Measurements from ENCODE around the gene STX18. TPM values are rescaled to one million over a fixed set of nuclear protein-coding genes. Genes with fewer than 3 reads are reported as not detected.

STX18 gene
- total RNA-seq, 2 donors from 2014 or later: 19.1 to 26.9 TPM

- H3K27ac Mint-ChIP-seq: no peak overlapping the region
- peak; percentile 75 for ATAC-seq (replicated peaks)
- peaks cover 5% of the 10 kb centered on the region for H3K4me1 Mint-ChIP-seq
- no peaks in the 10 kb centered on the region for H3K27me3 Mint-ChIP-seq
- peak overlapping the region; percentile 87 for H3K4me3 Mint-ChIP-seq
- no peaks in the 10 kb centered on the region for H3K9me3 Mint-ChIP-seq
- H3K36me3 Mint-ChIP-seq (ENCODE audit: low read depth): peaks cover 7% of the 10 kb centered on the region
Observed at GRCh38 chr4:4386296-4386735, 155.5 kb downstream of the STX18 start.

- Mint-ChIP-seq H3K9me3 (no peaks in the 10 kb centered on the region), H3K4me3 (peak overlapping the region; percentile 87), H3K36me3 (ENCODE audit: low read depth) (peaks cover 4% of the 10 kb centered on the region), H3K4me1 (peaks cover 5% of the 10 kb centered on the region), H3K27me3 (no peaks in the 10 kb centered on the region), H3K27ac (no peak overlapping the region)
- peak; percentile 8 for ATAC-seq (replicated peaks)
Observed at GRCh38 chr4:4385729-4386295, 156.0 kb downstream of the STX18 start.

- Mint-ChIP-seq H3K27ac (no peak overlapping the region), H3K9me3 (no peaks in the 10 kb centered on the region), H3K36me3 (ENCODE audit: low read depth) (peaks cover 4% of the 10 kb centered on the region), H3K4me1 (peaks cover 5% of the 10 kb centered on the region), H3K27me3 (no peaks in the 10 kb centered on the region), H3K4me3 (peak overlapping the region; percentile 87)
- peak; percentile 33 for ATAC-seq (replicated peaks)
Observed at GRCh38 chr4:4384837-4385236, 157.0 kb downstream of the STX18 start.

GRCh38 chr4:4383085-4383484, 158.8 kb downstream of the STX18 start:
- no peak overlapping the region for H3K27ac Mint-ChIP-seq
- H3K4me3 Mint-ChIP-seq: no peak overlapping the region
- peaks cover under 1% of the 10 kb centered on the region for H3K36me3 Mint-ChIP-seq (ENCODE audit: low read depth)
- H3K9me3 Mint-ChIP-seq: no peaks in the 10 kb centered on the region
- no peaks in the 10 kb centered on the region for H3K4me1 Mint-ChIP-seq
- no peak for ATAC-seq (replicated peaks)
- no peaks in the 10 kb centered on the region for H3K27me3 Mint-ChIP-seq

- no peak overlapping the region for H3K27ac Mint-ChIP-seq
- ATAC-seq (replicated peaks): no peak
- H3K36me3 Mint-ChIP-seq (ENCODE audit: low read depth): no peaks in the 10 kb centered on the region
- H3K9me3 Mint-ChIP-seq: no peaks in the 10 kb centered on the region
- peaks cover 3% of the 10 kb centered on the region for H3K27me3 Mint-ChIP-seq
- H3K4me1 Mint-ChIP-seq: no peaks in the 10 kb centered on the region
- no peak overlapping the region for H3K4me3 Mint-ChIP-seq
Observed at GRCh38 chr4:4379540-4380087, 162.2 kb downstream of the STX18 start.

GRCh38 chr4:4377732-4378460, 164.0 kb downstream of the STX18 start:
- Mint-ChIP-seq H3K4me3 (no peak overlapping the region), H3K27me3 (peaks cover 3% of the 10 kb centered on the region), H3K9me3 (no peaks in the 10 kb centered on the region), H3K4me1 (no peaks in the 10 kb centered on the region), H3K36me3 (ENCODE audit: low read depth) (no peaks in the 10 kb centered on the region), H3K27ac (no peak overlapping the region)
- ATAC-seq (replicated peaks): no peak

GRCh38 chr4:4377191-4377590, 164.7 kb downstream of the STX18 start:
- peaks cover 3% of the 10 kb centered on the region for H3K27me3 Mint-ChIP-seq
- ATAC-seq (replicated peaks): no peak
- no peaks in the 10 kb centered on the region for H3K4me1 Mint-ChIP-seq
- H3K9me3 Mint-ChIP-seq: no peaks in the 10 kb centered on the region
- no peak overlapping the region for H3K27ac Mint-ChIP-seq
- H3K4me3 Mint-ChIP-seq: no peak overlapping the region
- no peaks in the 10 kb centered on the region for H3K36me3 Mint-ChIP-seq (ENCODE audit: low read depth)

GRCh38 chr4:4376074-4376473, 165.8 kb downstream of the STX18 start:
- peaks cover 3% of the 10 kb centered on the region for H3K27me3 Mint-ChIP-seq
- no peaks in the 10 kb centered on the region for H3K36me3 Mint-ChIP-seq (ENCODE audit: low read depth)
- ATAC-seq (replicated peaks): no peak
- H3K4me3 Mint-ChIP-seq: no peak overlapping the region
- H3K4me1 Mint-ChIP-seq: no peaks in the 10 kb centered on the region
- no peak overlapping the region for H3K27ac Mint-ChIP-seq
- no peaks in the 10 kb centered on the region for H3K9me3 Mint-ChIP-seq

GRCh38 chr4:4374388-4375098, 167.3 kb downstream of the STX18 start:
- H3K27me3 Mint-ChIP-seq: peaks cover 3% of the 10 kb centered on the region
- H3K36me3 Mint-ChIP-seq (ENCODE audit: low read depth): no peaks in the 10 kb centered on the region

More at GRCh38 chr4:4374388-4375098, 167.3 kb downstream of the STX18 start:
- H3K27ac Mint-ChIP-seq: no peak overlapping the region
- no peak for ATAC-seq (replicated peaks)
- H3K9me3 Mint-ChIP-seq: no peaks in the 10 kb centered on the region
- H3K4me3 Mint-ChIP-seq: no peak overlapping the region
- H3K4me1 Mint-ChIP-seq: no peaks in the 10 kb centered on the region

Other genes with a start within 250 kb of the STX18 start
- gene NSG1, start 154.9 kb downstream of the STX18 start, total RNA-seq: 10 to 100 TPM in 1 of 2 donors, 1 to 10 TPM in 1; 7.0 to 12.8 TPM